Left cardiac atrium (tissue), 4 donors: ENCODE results near the gene NRP2. TPM values are rescaled to one million over a fixed set of nuclear protein-coding genes. Genes with fewer than 3 reads are reported as not detected.
A peak's percentile ranks its signal among the peaks of the same experiment; 100 is the strongest.

Source experiments
- ATAC-seq, 2 donors: fragments of 200-7000 bp; cut with Tn5 transposase; one replicate each; pipeline ENCODE4 v1.9.1; 2020; ENCODE audit warnings: mild to moderate bottlenecking in 2 of 2, moderate library complexity in 2 of 2
- DNase-seq: peaks from one replicate; pipeline ENCODE4 v3.0.0-alpha.2; 2020
- intact Hi-C, 2 donors: fragments of 100-400 bp; cut with DNase I; formaldehyde crosslinking; loops; one replicate each; pipeline versions ENCODE4 v1.14.1 to v1.15.1; 2022 to 2023
- total RNA-seq, 2 donors: library from RNA; stranded (reverse); fragmentation: NEBNext Ultra II Directional; extraction: Animal tissue kit (Norgen Biotek cat#: 25700); gene quantifications; one replicate each; pipeline ENCODE4 v1.2.1, GENCODE V29; 2021
- donor health status: DM: no; HTN: yes; CAD: no.
- donor health status: DM: no; HTN: yes; CAD: no; lungs with severe emphysema.
- donor health status: DM: yes; HTN: yes; CAD: no.
- donor health status: Dilated cardiomyopathy.

NRP2 gene
- total RNA-seq, 2 donors from 2014 or later: 16.3 to 16.6 TPM

- intact Hi-C loops: loop anchor here in 1 of 2 donors (10.0 kb wide), 1 partner anchor 1420 kb away; no protein-coding TSS in a partner anchor
- ATAC-seq (peak in 1 of 2 donors; percentile 3), DNase-seq (peak; percentile 39)
Measured at GRCh38 chr2:205684871-205685313, 2.6 kb downstream of the NRP2 start.

GRCh38 chr2:205685314-205686055 is 3.2 kb downstream of the NRP2 start:
- DNase-seq: peak; percentile 52
- peak; percentile 35 to 56 for ATAC-seq
- intact Hi-C loops: loop anchor here in 1 of 2 donors (10.0 kb wide), 1 partner anchor 1421 kb away; no protein-coding TSS in a partner anchor

DNA sequence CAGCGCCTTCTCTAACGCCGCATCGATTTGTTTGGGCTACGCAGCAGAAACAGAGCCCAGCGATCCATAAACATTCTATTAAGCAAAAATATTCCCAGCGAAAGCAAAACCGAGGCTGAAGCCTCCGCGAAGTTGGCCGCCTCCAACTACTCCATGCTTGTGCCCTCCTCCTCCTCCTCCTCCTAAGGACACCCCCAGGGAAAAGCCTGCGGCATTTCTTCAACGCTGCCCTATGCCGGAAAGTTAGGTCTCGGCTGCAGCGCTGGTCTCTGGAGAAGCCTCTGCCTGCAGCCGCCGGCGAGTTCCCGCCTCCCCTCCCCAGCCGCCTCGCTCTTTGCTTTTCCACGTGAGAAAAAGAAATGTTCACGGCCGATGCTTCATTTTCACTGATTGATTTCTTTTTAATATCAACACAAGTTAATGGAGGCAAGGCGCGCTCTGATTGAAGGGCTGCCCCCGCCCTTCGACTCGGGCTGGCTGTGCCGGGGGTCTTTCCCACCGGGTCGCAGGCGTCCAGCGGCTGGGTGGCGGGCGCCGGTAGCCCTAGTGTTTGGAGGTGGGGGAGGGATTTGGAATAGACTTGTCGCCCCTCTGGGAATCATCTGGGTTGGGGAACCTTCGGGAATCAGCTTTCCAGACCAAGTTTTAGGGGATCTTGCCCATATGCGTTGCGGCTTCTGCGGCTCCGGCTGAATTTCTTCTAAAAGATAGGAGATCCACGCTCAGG is 3.9 kb downstream of the NRP2 start:
- intact Hi-C loops: loop anchor here in 1 of 2 donors (10.0 kb wide), 1 partner anchor 1421 kb away; no protein-coding TSS in a partner anchor
- DNase-seq: peak; percentile 31
- ATAC-seq: peak in 1 of 2 donors; percentile 17

DNA sequence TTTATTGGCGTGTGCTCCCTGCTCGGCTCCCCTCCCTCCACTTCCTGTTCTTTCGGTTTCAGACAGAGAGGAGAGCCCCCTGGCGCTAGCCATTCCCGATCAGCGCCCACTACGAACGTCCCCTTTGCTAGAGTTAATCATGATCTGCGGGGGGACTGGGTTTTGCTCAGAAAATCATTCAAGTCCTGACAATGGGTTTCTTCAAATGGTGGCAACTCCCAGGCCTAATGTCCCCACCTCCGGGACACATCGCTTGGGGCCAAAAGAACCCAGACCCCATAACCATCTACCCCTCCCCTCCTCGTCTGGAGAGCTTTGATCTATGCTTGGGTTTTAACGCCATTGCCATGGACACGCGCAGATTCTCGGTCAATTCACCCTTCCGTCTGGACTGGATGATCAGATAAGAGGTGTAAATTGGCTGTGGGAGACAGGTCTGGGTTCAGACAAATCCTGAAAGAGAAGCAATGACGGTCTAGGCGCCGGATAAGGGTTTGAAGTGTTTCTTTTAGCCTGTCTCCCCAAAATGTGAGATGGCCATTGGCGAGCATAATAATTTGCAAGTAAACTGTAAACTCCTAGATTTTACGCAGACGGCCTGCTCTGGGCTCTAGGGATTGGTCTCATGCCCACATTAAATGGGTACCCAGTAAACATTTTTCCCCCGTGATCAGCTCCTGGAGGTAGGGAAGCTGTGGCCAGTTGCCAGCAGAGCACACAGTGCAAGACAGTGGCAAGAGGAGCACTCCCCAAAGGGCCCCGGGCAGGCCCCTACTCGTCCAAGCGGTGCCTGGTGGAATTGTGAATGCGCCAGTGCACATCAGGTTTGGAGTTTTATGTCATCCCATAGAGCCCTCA is 4.7 kb downstream of the NRP2 start:
- ATAC-seq: no peak
- DNase-seq: no peak
- intact Hi-C loops: loop anchor here in 1 of 2 donors (10.0 kb wide), 1 partner anchor 1422 kb away; no protein-coding TSS in a partner anchor

DNA sequence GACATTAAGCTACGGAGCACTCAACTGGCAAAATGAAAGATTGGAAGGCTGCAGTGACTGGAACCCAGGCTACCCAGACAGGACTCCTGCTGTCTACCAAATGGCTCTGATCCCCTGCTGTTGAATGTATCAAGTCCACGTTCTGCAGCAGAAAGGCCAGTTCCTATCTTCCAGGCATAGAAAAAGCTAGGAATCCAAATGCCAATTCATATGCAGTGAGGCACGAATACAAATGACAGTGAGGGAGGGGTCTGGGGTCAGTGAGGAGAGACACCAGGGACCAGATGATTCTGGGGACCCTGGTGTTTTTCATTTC is 5.3 kb downstream of the NRP2 start:
- DNase-seq: no peak
- no peak for ATAC-seq
- intact Hi-C loops: loop anchor here in 1 of 2 donors (10.0 kb wide), 1 partner anchor 1423 kb away; no protein-coding TSS in a partner anchor

- intact Hi-C loops: loop anchor here in 1 of 2 donors (10.0 kb wide), 1 partner anchor 1424 kb away; no protein-coding TSS in a partner anchor
- DNase-seq (no peak), ATAC-seq (no peak)
Measured at GRCh38 chr2:205688417-205689200, 6.3 kb downstream of the NRP2 start.

DNA sequence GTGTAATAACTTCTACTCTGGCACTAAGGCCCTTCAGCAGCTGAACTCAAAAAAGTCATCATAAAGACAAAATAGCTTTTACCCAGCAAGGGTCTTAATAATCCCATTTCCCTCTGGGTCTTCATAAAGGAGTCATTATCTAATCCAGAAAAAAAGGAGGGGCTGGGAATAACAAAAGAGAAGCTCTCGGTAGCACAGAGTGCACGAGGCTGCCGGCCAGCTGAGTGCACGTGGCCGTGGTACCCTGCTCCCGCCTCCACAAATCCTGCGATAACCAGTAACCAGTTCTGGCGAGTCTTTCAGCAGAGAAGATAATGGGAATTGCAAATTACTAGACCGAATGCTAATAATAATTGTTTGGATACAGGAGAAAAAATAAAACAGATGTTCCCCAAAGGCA is 7.5 kb downstream of the NRP2 start:
- DNase-seq: no peak

GRCh38 chr2:205692104-205692503 is 9.8 kb downstream of the NRP2 start:
- DNase-seq (no peak), ATAC-seq (peak in 1 of 2 donors; percentile 25)
- intact Hi-C loops: no loop called here

More for the DNA sequence above, 7.5 kb downstream of the NRP2 start:
- ATAC-seq: no peak
- intact Hi-C loops: loop anchor here in 1 of 2 donors (10.0 kb wide), 1 partner anchor 1425 kb away; no protein-coding TSS in a partner anchor

- DNase-seq: no peak
- no peak for ATAC-seq
- intact Hi-C loops: no loop called here
Measured at GRCh38 chr2:205694256-205694655, 12.0 kb downstream of the NRP2 start.

DNA sequence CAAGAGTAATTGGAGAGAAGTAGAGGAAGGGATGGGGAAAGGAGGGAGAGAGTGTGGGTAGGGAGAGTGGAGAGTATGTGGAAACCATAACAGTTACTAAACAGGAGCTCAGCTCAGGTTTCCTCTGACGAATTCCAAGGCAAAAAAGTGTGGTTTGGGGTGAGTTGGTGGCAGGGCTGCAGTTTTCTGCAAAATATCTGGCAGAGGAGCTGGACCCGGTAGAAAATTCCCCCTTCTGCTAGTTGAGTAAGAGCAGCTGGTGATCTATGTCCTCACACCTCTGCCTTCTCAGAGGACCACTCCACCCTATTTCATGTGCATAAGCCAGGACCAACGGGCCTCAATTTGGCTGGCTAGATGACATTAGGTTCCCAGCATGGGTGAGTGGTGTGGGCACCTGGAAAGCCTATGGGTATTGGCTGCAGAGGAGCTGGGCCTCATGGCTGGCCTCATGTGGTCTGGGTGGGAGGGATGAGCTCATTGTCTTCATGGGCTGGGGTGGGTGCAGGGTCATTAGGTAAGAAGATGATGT is 13.2 kb downstream of the NRP2 start:
- ATAC-seq (no peak), DNase-seq (no peak)
- intact Hi-C loops: no loop called here

DNA sequence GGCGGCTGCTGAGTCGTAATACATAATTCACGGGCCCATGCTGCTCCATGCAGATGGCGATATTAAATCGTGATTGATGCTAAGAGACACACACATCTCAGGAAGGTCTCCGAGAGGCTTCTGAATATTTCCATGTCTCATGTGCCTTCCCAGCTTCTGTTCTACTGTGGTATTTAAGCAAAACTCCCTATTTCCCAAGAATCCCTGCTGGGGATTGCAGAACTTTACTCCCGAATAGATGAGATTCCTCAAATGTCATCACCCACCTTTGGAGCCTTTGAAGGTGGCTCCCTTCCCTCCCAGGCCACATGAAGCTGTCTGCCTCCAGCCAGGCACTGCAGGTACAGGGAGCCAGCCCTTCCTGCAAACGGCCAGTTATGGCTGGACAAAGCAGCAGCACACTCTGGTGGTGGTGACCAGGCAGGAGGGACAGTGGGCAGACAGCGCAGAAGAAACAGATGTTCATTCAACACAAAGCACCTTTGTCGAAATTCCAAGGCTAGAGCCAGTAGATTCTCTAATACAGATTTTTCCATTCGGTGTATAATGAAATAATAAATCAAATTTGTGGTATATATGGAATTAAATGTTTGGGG is 14.1 kb downstream of the NRP2 start:
- intact Hi-C loops: no loop called here
- DNase-seq (no peak), ATAC-seq (peak in 1 of 2 donors; percentile 42)

- DNase-seq (no peak), ATAC-seq (peak in 1 of 2 donors; percentile 29)
- intact Hi-C loops: no loop called here
Measured at GRCh38 chr2:205696927-205697441, 14.7 kb downstream of the NRP2 start.

GRCh38 chr2:205698286-205699268 is 16.3 kb downstream of the NRP2 start:
- intact Hi-C loops: no loop called here
- no peak for DNase-seq
- ATAC-seq: peak in 1 of 2 donors; percentile 16

- DNase-seq (no peak), ATAC-seq (no peak)
- intact Hi-C loops: no loop called here
Measured at GRCh38 chr2:205699515-205700289, 17.4 kb downstream of the NRP2 start.

GRCh38 chr2:205700331-205701132 is 18.2 kb downstream of the NRP2 start:
- DNase-seq (peak; percentile 32), ATAC-seq (peak; percentile 14 to 58)
- intact Hi-C loops: no loop called here
